ENCODE data around the gene THSD7A.

The THSD7A gene

GRCh38 chr7:11748884-11749283, 83.1 kb downstream of the THSD7A start:
- Histone ChIP-seq H3K27me3 (ENCODE audit: control insufficient read depth, insufficient read depth, low read length) (no peaks in the 10 kb centered on the region), H3K9ac (ENCODE audit: low read depth, low read length) (no peak overlapping the region), H3K4me3 (ENCODE audit: low read length) (no peak overlapping the region), H3K9me3 (replicated peaks; ENCODE audit: low read length) (no peaks in the 10 kb centered on the region), H3K4me2 (ENCODE audit: low read length) (no peak overlapping the region), H3K36me3 (ENCODE audit: insufficient read depth, low read length) (no peaks in the 10 kb centered on the region), H3K4me1 (ENCODE audit: control insufficient read depth, insufficient read depth, low read length) (no peaks in the 10 kb centered on the region)

DNA sequence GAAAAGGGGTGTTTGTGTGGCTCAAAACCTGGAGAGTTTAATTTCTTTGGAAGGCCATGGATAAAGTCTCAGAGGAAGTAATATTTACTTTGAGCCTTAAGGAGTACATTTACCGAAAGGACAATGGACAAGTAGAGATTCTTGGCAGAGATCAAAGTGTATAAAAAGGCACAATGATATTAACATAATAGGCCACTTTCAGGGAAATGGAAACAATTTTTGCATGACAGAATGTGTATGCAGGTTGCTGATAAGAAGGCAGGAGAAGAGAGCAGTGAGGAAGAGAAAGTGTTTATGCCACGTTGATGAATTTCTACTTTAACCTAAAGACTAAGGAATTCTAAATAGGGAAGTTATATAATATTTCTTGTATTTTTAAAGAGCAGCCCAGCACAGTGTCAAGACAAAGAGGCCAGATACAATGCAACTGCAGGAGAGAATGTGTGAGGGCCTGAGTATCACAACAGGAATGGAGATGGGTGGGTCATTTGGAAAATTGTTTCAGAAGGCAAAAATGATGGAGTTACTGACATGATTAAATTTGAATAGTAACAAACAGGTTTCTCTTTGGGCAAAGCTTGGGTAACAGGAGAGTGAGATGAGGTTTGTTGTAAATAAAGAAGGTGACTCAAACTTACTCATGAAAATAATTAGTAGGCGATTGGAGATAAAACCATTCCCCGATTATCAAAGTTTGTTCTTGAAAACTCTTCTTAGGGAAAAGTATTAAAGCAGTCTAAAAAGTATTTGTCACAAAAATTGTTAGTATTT, 84.1 kb downstream of the THSD7A start:
- Histone ChIP-seq H3K4me3 (ENCODE audit: low read length) (no peak overlapping the region), H3K27me3 (ENCODE audit: control insufficient read depth, insufficient read depth, low read length) (no peaks in the 10 kb centered on the region), H3K4me2 (ENCODE audit: low read length) (no peak overlapping the region)

GRCh38 chr7:11746591-11746990, 85.4 kb downstream of the THSD7A start:
- no peak overlapping the region for H3K9ac ChIP-seq (ENCODE audit: low read depth, low read length)
- H3K4me2 ChIP-seq (ENCODE audit: low read length) = no peak overlapping the region
- H3K27me3 ChIP-seq (ENCODE audit: control insufficient read depth, insufficient read depth, low read length) = no peaks in the 10 kb centered on the region
- no peaks in the 10 kb centered on the region for H3K9me3 ChIP-seq (replicated peaks; ENCODE audit: low read length)
- H3K4me3 ChIP-seq (ENCODE audit: low read length) = no peak overlapping the region
- no peaks in the 10 kb centered on the region for H3K4me1 ChIP-seq (ENCODE audit: control insufficient read depth, insufficient read depth, low read length)
- H3K36me3 ChIP-seq (ENCODE audit: insufficient read depth, low read length) = no peaks in the 10 kb centered on the region

More for the DNA sequence above, 84.1 kb downstream of the THSD7A start:
- Histone ChIP-seq H3K4me1 (ENCODE audit: control insufficient read depth, insufficient read depth, low read length) (no peaks in the 10 kb centered on the region), H3K9ac (ENCODE audit: low read depth, low read length) (no peak overlapping the region), H3K9me3 (replicated peaks; ENCODE audit: low read length) (no peaks in the 10 kb centered on the region), H3K36me3 (ENCODE audit: insufficient read depth, low read length) (no peaks in the 10 kb centered on the region)

GRCh38 chr7:11743548-11743947, 88.5 kb downstream of the THSD7A start:
- Histone ChIP-seq H3K27me3 (ENCODE audit: control insufficient read depth, insufficient read depth, low read length) (no peaks in the 10 kb centered on the region), H3K4me3 (ENCODE audit: low read length) (no peak overlapping the region), H3K36me3 (ENCODE audit: insufficient read depth, low read length) (no peaks in the 10 kb centered on the region), H3K4me2 (ENCODE audit: low read length) (no peak overlapping the region), H3K9ac (ENCODE audit: low read depth, low read length) (no peak overlapping the region), H3K4me1 (ENCODE audit: control insufficient read depth, insufficient read depth, low read length) (no peaks in the 10 kb centered on the region), H3K9me3 (replicated peaks; ENCODE audit: low read length) (no peaks in the 10 kb centered on the region)

- Histone ChIP-seq H3K27me3 (ENCODE audit: control insufficient read depth, insufficient read depth, low read length) (no peaks in the 10 kb centered on the region), H3K36me3 (ENCODE audit: insufficient read depth, low read length) (no peaks in the 10 kb centered on the region), H3K9ac (ENCODE audit: low read depth, low read length) (no peak overlapping the region), H3K9me3 (replicated peaks; ENCODE audit: low read length) (no peaks in the 10 kb centered on the region), H3K4me2 (ENCODE audit: low read length) (no peak overlapping the region), H3K4me1 (ENCODE audit: control insufficient read depth, insufficient read depth, low read length) (no peaks in the 10 kb centered on the region), H3K4me3 (ENCODE audit: low read length) (no peak overlapping the region)
Observed at GRCh38 chr7:11743016-11743415, 89.0 kb downstream of the THSD7A start.

DNA sequence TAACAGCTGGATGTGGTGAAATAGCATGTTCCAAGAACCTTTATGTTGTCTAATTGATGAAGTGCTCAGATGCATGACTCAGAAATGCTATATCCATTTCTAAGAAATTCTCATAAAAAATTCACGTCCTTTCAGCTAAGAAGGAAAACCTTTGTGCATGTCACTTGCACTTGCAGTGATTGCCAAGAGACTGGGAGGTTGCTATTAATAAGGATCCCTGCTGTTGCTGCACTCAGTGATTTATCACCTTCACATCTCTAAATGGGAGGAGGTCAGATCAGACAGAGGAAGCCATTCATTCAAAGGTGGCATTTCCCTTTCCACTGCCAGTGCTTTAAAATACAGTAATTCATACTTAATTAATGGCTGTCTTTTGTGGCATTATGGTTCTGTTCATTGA, 89.5 kb downstream of the THSD7A start:
- Histone ChIP-seq H3K4me1 (ENCODE audit: control insufficient read depth, insufficient read depth, low read length) (no peaks in the 10 kb centered on the region), H3K36me3 (ENCODE audit: insufficient read depth, low read length) (no peaks in the 10 kb centered on the region), H3K4me2 (ENCODE audit: low read length) (no peak overlapping the region), H3K9me3 (replicated peaks; ENCODE audit: low read length) (no peaks in the 10 kb centered on the region), H3K27me3 (ENCODE audit: control insufficient read depth, insufficient read depth, low read length) (no peaks in the 10 kb centered on the region), H3K9ac (ENCODE audit: low read depth, low read length) (no peak overlapping the region), H3K4me3 (ENCODE audit: low read length) (no peak overlapping the region)

DNA sequence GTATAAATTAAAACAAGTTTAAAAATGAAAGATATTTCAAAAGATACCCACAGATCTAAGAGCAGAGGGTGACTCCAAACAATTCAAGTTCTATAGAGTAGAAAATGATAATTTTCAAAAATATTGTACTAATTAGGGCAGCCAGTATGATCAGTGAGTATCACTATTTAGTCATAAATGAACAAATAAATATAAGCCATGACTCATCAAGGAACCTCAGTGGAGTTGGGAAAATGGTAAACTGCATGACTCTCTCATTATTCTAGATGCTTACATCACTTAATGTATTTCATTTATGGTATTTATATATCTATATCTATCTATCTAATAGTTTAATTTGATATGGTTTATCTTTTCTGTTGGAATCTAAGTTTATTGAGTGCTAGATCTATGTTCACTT, 94.3 kb downstream of the THSD7A start:
- Histone ChIP-seq H3K4me1 (ENCODE audit: control insufficient read depth, insufficient read depth, low read length) (no peaks in the 10 kb centered on the region), H3K4me2 (ENCODE audit: low read length) (no peak overlapping the region), H3K4me3 (ENCODE audit: low read length) (no peak overlapping the region), H3K9me3 (replicated peaks; ENCODE audit: low read length) (no peaks in the 10 kb centered on the region), H3K27me3 (ENCODE audit: control insufficient read depth, insufficient read depth, low read length) (no peaks in the 10 kb centered on the region), H3K9ac (ENCODE audit: low read depth, low read length) (no peak overlapping the region), H3K36me3 (ENCODE audit: insufficient read depth, low read length) (no peaks in the 10 kb centered on the region)

DNA sequence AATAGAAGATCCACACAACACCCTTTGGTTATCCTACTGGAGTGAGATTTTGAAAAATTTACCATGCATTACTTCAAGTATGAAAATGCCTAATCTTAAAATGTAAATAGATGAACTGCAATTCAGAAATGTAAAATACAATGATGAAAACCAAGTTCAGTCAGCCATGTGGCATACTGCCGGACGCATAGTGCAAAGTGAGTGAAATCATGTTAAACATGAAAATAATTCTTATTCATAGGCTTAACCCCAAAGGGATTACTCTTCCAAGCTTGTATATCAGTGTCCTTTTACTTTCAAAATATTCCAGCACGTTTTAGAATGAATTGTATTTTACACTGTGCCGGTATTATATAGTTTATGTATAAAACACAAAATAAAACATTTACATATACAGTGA, 99.8 kb downstream of the THSD7A start:
- Histone ChIP-seq H3K9me3 (replicated peaks; ENCODE audit: low read length) (no peaks in the 10 kb centered on the region), H3K9ac (ENCODE audit: low read depth, low read length) (no peak overlapping the region), H3K4me3 (ENCODE audit: low read length) (no peak overlapping the region), H3K36me3 (ENCODE audit: insufficient read depth, low read length) (no peaks in the 10 kb centered on the region), H3K4me1 (ENCODE audit: control insufficient read depth, insufficient read depth, low read length) (no peaks in the 10 kb centered on the region), H3K27me3 (ENCODE audit: control insufficient read depth, insufficient read depth, low read length) (no peaks in the 10 kb centered on the region), H3K4me2 (ENCODE audit: low read length) (no peak overlapping the region)

GRCh38 chr7:11730725-11731124, 101.3 kb downstream of the THSD7A start:
- no peaks in the 10 kb centered on the region for H3K9me3 ChIP-seq (replicated peaks; ENCODE audit: low read length)
- H3K36me3 ChIP-seq (ENCODE audit: insufficient read depth, low read length) = no peaks in the 10 kb centered on the region

GRCh38 chr7:11727864-11728263, 104.1 kb downstream of the THSD7A start:
- Histone ChIP-seq H3K4me1 (ENCODE audit: control insufficient read depth, insufficient read depth, low read length) (peaks cover 7% of the 10 kb centered on the region), H3K36me3 (ENCODE audit: insufficient read depth, low read length) (no peaks in the 10 kb centered on the region), H3K9me3 (replicated peaks; ENCODE audit: low read length) (no peaks in the 10 kb centered on the region), H3K9ac (ENCODE audit: low read depth, low read length) (no peak overlapping the region), H3K4me3 (ENCODE audit: low read length) (no peak overlapping the region), H3K27me3 (ENCODE audit: control insufficient read depth, insufficient read depth, low read length) (no peaks in the 10 kb centered on the region), H3K4me2 (ENCODE audit: low read length) (no peak overlapping the region)

More at GRCh38 chr7:11730725-11731124, 101.3 kb downstream of the THSD7A start:
- Histone ChIP-seq H3K27me3 (ENCODE audit: control insufficient read depth, insufficient read depth, low read length) (no peaks in the 10 kb centered on the region), H3K4me3 (ENCODE audit: low read length) (no peak overlapping the region), H3K4me1 (ENCODE audit: control insufficient read depth, insufficient read depth, low read length) (peaks cover 7% of the 10 kb centered on the region), H3K4me2 (ENCODE audit: low read length) (no peak overlapping the region), H3K9ac (ENCODE audit: low read depth, low read length) (no peak overlapping the region)

DNA sequence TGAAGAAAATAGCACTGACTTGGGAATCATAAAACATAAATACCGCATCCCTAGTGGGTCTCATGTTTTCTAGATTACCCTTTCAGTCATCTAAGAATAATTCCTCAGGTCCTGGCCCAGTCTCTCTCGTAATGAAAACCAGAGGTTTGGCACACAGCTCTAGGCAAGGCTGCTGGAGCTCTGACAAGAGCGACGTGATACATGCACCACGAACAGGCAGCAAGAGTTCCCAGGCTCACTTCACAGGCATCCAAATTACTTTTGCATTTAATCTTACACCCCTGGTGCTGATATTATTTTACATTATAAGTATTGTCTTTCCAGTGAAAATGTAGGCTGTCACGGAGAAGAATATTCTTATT, 105.2 kb downstream of the THSD7A start:
- Histone ChIP-seq H3K9me3 (replicated peaks; ENCODE audit: low read length) (no peaks in the 10 kb centered on the region), H3K4me3 (ENCODE audit: low read length) (no peak overlapping the region), H3K36me3 (ENCODE audit: insufficient read depth, low read length) (no peaks in the 10 kb centered on the region), H3K27me3 (ENCODE audit: control insufficient read depth, insufficient read depth, low read length) (no peaks in the 10 kb centered on the region), H3K4me1 (ENCODE audit: control insufficient read depth, insufficient read depth, low read length) (peaks cover 7% of the 10 kb centered on the region), H3K4me2 (ENCODE audit: low read length) (no peak overlapping the region), H3K9ac (ENCODE audit: low read depth, low read length) (no peak overlapping the region)

DNA sequence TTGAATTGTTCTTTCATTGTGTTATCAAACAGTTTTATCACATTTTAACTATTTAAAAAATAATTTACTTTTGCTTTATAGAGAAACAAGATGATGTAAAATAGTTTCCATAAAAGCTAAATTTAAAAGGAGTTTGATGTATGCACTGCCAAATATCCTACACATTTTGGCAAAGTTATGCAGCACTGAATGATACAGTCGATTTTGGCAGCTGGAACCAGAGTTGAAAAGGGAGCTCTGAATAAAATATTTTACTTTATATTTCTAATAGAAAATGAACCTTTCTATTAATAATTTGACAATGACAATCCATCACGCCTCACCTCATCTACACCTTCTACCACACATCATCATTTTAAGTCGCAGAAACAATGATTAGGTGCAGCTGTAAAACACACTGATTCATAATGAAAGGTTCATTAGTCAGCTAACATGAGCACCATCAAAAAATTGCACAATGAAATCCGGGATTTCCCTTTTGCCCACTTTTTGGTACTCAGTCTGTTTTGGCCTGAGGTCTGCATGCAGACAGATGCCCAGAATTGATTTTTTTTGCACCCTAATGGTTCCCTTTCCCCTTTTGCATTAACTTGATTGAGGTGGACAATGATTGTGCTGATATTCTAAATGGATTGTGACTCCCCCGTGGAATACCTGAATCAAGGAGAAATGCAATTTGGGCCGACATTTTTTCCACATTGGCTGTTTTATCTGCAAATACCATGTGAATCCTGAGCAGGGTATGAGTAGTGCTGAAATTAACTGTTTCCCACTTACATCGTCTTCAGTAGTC, 105.8 kb downstream of the THSD7A start:
- H3K9me3 ChIP-seq (replicated peaks; ENCODE audit: low read length) = no peaks in the 10 kb centered on the region
- H3K4me2 ChIP-seq (ENCODE audit: low read length) = no peak overlapping the region
- H3K9ac ChIP-seq (ENCODE audit: low read depth, low read length) = no peak overlapping the region
- H3K4me1 ChIP-seq (ENCODE audit: control insufficient read depth, insufficient read depth, low read length) = peaks cover 7% of the 10 kb centered on the region
- no peaks in the 10 kb centered on the region for H3K27me3 ChIP-seq (ENCODE audit: control insufficient read depth, insufficient read depth, low read length)
- no peak overlapping the region for H3K4me3 ChIP-seq (ENCODE audit: low read length)
- H3K36me3 ChIP-seq (ENCODE audit: insufficient read depth, low read length) = no peaks in the 10 kb centered on the region

All from skeletal muscle satellite cell (primary cell).